Body of pancreas (tissue), 4 donors: ENCODE measurements around the gene NOVA2.

Source experiments
- CTCF ChIP-seq, 7 experiments: fragments of 450-650 bp in 4 of 7; fragments of 200-600 bp in 3 of 7; sonication (generic) in 3 of 7; IDR thresholded peaks; one replicate each; pipeline ENCODE4 v1.5.1; 2016 to 2019; ENCODE audit warnings: antibody characterized with exemption in 7 of 7
- POLR2A ChIP-seq, 3 donors: fragments of 450-650 bp; IDR thresholded peaks; one replicate each; pipeline ENCODE4 v1.6.1; 2016; ENCODE audit warnings: antibody characterized with exemption in 3 of 3, mild to moderate bottlenecking in 2 of 3

- TF ChIP-seq CTCF (IDR thresholded peaks at IDR 0.05): no peak
- no peak for TF ChIP-seq POLR2A (IDR thresholded peaks at IDR 0.05)
Measured at GRCh38 chr19:45913874-45914830, 59.5 kb downstream of the NOVA2 start, which contains the start of gene NANOS2.
